ENCODE measurements around the gene FBXW2.

- TF ChIP-seq CTCF (conservative IDR thresholded peaks at IDR 0.05) = no peak
- TF ChIP-seq EZH2 (IDR thresholded peaks at IDR 0.05; ENCODE audit: low read depth) = no peak
Observed at GRCh38 chr9:120714846-120715388, 78.3 kb downstream of the FBXW2 start.
